Measurements from ENCODE around the gene ADGRG7.

The ADGRG7 gene

GRCh38 chr3:100744671-100745070 is 135.3 kb downstream of the ADGRG7 start:
- DNase-seq (ENCODE audit: low spot score): no peak

Measured in kidney capillary endothelial cell (primary cell).